GM12873 (cell line): Measurements from ENCODE around the gene HIGD2A.

Experiments
- TF ChIP-seq, protein P1 (sequence below): IDR thresholded peaks from 2 replicates; pipeline ENCODE4 v1.5.1; 2012; ENCODE audit warnings: low read depth, mild to moderate bottlenecking, moderate library complexity, low read length, control low read depth; ENCODE audit not compliant: insufficient read depth; ENCODE audit errors: missing control alignments

HIGD2A gene, protein sequence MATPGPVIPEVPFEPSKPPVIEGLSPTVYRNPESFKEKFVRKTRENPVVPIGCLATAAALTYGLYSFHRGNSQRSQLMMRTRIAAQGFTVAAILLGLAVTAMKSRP

DNA sequence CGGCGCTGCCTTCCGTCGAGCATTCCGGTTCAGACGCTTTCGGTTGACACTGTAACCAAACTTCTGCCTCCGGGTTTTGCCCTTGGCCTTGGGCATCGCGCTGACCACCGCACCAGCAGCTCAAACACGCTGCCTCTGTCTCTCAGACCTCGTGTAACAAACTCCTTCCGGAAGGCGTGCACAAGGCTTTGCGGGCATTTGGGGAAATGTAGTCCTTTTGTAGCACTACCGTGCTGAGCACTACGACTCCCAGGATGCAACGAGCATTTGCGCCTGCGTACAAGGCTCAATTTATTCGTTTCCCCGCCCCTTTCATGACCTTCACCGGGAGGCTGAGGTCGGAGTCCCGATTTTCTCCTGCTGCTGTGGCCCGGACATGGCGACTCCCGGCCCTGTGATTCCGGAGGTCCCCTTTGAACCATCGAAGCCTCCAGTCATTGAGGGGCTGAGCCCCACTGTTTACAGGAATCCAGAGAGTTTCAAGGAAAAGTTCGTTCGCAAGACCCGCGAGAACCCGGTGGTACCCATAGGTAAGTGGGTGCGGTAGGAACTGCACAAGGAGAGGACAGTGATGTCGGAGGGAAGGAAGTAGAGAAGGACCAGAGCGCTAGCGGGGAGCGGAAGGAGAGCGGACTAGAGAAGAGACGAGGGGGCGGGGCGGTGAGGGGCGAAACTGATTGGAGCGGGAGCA is at the start of gene HIGD2A, which contains the start of gene NOP16:
HIGD2A (plus strand) TSS at position 308 of the 691 bp plus-strand sequence; CDS start at position 377, 69 bp downstream.
NOP16 (minus strand) TSS at position 155 of the 691 bp plus-strand sequence; CDS start at position 96, 59 bp downstream.
- TF ChIP-seq, protein P1, sequence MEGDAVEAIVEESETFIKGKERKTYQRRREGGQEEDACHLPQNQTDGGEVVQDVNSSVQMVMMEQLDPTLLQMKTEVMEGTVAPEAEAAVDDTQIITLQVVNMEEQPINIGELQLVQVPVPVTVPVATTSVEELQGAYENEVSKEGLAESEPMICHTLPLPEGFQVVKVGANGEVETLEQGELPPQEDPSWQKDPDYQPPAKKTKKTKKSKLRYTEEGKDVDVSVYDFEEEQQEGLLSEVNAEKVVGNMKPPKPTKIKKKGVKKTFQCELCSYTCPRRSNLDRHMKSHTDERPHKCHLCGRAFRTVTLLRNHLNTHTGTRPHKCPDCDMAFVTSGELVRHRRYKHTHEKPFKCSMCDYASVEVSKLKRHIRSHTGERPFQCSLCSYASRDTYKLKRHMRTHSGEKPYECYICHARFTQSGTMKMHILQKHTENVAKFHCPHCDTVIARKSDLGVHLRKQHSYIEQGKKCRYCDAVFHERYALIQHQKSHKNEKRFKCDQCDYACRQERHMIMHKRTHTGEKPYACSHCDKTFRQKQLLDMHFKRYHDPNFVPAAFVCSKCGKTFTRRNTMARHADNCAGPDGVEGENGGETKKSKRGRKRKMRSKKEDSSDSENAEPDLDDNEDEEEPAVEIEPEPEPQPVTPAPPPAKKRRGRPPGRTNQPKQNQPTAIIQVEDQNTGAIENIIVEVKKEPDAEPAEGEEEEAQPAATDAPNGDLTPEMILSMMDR = no peak

DNA sequence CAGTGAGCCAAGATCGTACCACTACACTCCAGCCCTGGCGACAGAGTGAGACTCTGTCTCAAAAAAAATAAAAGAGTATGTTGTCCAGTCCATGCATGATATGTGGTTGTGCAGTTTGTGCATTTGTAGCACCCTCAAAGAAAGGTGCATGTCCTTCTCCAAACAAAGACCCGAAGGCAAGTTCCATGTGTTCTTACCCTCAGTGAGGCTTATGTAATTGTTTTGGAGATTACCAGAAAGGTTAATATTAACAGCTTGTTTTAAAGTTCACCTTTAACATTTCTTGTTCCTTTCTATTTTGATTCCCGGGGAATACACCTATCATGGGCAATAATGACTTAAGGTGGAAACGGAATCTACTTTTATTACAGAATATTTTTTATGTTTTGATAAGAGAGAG is 49.2 kb upstream of the HIGD2A start:
- TF ChIP-seq, protein P1 = no peak

DNA sequence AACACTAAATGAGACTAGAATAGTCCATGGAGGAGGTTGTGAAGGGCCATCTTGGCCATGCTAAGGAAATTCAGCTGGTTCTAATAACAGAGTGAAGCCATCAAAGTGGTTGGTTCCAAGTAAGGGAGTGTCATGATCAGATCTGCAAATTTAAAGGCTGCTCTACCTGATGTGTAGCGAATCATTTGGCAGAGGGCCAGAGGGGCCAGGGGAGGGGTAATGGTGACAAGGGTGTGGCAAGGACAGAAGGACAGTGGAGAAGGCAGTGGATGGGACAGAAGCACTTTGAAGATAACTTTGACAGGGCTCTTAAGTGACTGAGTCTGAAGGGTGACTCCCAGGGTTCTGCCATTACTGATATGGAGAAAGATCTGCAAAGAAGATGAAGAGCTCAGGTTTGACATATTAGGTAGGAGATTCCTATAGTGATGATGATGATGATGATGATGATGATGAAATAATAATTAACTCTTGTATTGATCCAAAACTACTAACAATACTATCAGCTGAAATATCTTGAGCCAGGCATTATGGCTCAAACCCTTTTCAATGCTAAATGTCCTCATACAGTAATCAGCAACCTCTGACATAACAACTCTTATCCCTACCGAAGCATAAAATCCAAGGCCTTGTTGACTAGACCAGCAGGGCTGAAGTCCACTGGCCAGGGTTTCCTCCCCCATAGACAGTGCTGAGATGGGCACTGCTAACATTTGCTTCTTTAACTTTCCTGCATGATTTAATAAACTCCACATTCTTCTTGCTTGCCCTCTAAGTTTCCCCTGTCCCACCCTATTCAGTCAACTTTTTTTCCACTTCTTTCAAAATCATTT is 47.0 kb upstream of the HIGD2A start:
- TF ChIP-seq, protein P1 = no peak

DNA sequence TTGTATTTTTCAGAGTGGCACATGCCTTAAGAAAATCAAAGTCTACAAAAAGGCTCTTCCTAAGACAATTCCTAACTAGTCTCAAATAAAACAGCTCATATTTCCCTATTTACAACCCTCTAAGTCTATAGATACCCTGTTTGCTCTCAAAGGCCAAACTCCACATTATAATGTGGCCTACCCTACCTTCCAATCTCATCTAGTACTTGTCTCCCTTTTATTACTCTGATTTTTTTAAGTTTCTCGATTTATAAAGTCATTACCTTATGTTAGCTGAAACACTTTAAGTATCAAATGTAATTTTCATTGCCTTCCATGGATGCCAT is 46.4 kb upstream of the HIGD2A start:
- TF ChIP-seq, protein P1 = no peak

DNA sequence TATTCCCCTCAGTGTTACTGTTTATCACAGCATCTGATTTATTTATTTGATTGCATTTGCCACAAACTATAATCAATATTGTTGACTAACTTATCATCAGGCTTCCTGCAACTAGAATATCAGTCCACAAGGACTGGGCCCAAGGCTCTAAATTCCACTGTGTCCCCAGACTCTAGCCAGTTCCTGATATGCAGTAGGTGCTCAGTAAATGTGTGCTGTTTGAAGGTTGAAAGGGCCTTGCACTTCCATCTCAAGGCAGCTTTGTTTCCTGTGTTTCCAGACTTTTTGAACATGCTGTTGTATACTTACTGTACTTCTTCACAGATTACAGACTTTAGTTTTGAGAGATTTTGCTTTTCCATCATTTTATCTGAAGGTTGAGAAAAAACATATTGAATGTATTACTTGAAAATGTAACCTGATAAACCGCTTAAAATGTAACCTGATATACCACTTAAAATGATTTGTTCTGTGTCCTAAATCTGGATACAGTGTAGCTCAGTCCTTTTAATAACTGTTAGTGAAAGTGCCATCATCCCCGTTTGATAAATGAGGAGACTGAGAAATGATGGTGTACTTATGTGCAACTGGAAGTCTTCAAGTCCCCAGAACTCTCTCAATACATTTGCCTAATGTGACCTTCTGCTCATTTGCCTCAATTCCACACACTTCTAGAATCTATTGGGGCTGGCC is 45.6 kb upstream of the HIGD2A start:
- TF ChIP-seq, protein P1 = no peak

DNA sequence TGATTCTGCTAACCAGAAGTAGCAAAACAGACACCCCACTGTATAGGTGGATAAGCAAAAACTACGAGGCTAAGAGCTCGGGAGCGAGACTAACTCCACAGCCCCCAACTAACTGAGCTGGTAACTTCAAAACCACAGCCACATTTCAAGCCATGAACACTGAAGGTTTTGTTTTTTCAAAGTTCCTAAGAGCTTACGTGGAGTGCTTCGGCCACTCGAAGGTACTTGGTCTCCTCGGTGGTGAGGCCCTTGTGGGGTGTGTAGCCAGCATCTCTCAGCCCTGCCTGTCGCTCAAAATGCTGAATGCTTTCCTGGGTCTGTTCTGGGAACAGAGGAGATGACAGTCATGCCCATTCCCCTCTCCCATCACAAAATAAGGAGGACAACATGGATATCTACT is 38.1 kb upstream of the HIGD2A start:
- TF ChIP-seq, protein P1 = no peak
